C4-2B (cell line): ENCODE measurements around the gene ANKRD53.

Experiments
- CTCF ChIP-seq: fragments of 450-650 bp; conservative IDR thresholded peaks from 2 replicates; pipeline ENCODE4 v1.5.1; 2017; ENCODE audit warnings: mild to moderate bottlenecking
- ZFX ChIP-seq: fragments of 450-650 bp; IDR thresholded peaks from 2 replicates; pipeline ENCODE4 v1.6.1; 2017

- TF ChIP-seq CTCF (no peak), ZFX (no peak)
Measured at GRCh38 chr2:70991142-70991541, 12.7 kb downstream of the ANKRD53 start.
